AG09319 (cell line): ENCODE results near the gene COL21A1.

ENCODE experiments used
- DNase-seq: peaks from one replicate; pipeline ENCODE4 v3.0.0-alpha.2; 2010; ENCODE audit warnings: low read depth; ENCODE audit errors: extremely low read depth
- CTCF ChIP-seq: IDR thresholded peaks from 2 replicates; pipeline ENCODE4 v1.5.1; 2011; ENCODE audit warnings: low read depth, mild to moderate bottlenecking, inconsistent platforms, low read length, moderate library complexity

Gene COL21A1

GRCh38 chr6:56176741-56177140 is 70.6 kb downstream of the COL21A1 start:
- TF ChIP-seq CTCF = no peak
- DNase-seq = no peak

GRCh38 chr6:56173228-56173627 is 74.2 kb downstream of the COL21A1 start:
- no peak for TF ChIP-seq CTCF
- DNase-seq = no peak

DNA sequence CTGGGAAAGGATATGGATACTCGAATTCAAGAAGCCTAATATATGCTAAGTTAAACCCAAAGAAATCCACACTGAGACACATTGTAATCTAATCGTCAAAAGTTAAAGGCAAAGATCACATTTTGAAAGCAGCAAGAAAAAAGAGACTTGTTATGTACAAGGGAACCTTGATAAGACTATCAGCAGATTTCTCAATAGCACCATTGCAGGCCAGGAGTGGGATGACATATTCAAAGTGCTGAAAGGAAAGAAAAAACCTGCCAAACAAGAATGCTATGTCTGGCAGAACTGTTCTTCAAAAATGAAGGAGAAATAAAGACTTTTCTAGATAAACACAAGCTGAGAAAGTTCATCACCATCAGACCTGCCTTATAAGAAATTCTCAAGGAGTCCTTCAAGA is 75.2 kb downstream of the COL21A1 start:
- no peak for TF ChIP-seq CTCF

GRCh38 chr6:56169366-56169765 is 78.0 kb downstream of the COL21A1 start:
- DNase-seq = no peak
- TF ChIP-seq CTCF = no peak

More for the DNA sequence above, 75.2 kb downstream of the COL21A1 start:
- DNase-seq = no peak

DNA sequence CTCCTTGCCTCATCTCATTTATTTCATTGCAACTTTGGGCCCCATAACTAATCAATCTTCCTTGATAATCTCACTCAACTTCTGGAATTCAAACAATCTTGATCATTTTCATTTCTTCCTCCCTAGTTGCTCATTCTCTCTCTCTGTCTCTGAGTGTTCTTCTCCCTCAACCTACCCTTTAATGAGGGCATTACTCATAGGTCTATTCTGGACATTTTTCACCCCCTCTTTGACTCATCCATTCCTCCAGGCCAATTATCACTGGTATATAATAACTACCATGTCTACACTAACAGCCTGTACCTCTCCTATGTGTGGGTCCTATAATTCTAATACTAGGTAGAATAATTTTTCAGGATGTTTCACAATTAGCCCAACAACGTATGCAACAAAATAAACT is 78.8 kb downstream of the COL21A1 start:
- TF ChIP-seq CTCF = no peak

DNA sequence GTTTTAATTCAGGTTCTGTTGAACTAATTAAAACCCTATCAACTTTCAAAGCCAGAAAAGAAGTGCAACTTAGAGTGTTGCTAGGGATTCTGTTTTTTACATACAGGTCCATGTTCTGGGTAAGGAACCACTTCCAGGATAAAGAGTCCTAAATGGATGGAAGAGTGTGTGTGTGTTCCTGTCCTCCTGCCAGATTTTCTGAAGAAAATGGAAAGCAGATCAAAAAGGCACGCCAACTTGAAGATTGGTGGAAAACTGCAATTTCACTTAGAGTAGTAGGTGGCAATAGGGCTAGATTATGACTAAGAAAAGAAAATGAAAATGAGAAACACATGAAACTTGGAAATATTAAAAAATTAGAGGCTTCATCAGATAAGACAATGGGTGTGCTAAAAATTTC is 85.3 kb downstream of the COL21A1 start:
- DNase-seq = no peak

More for the DNA sequence above, 78.8 kb downstream of the COL21A1 start:
- no peak for DNase-seq

DNA sequence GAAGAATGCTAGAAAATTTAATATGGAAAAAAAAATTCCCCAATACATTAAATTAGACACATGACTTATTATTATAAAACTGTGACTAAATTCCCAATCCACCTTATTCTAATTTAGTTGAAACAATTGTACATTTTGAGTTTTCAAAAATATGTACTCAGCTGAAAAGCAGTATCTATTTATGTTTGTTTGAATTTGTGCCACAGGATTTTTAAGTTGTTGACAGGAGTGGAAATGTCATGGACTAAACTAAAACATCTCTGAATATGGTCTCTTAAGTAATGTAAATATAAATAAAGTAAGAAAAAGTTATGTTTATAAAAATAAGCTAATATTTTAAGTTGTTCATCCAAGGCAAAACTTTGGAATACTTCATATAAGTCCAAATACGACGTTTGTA is 86.9 kb downstream of the COL21A1 start:
- no peak for TF ChIP-seq CTCF
- no peak for DNase-seq

More for the DNA sequence above, 85.3 kb downstream of the COL21A1 start:
- no peak for TF ChIP-seq CTCF
